SIG-M5 treated with dmso at 0.1 percent for 504 hours (cell line): ENCODE data around the gene FNBP1.

Source experiments
- DNase-seq: peaks from one replicate; lab custom pipeline; 2025; ENCODE audit not compliant: unreplicated experiment; lab: John Stamatoyannopoulos, UW

FNBP1 gene

DNA sequence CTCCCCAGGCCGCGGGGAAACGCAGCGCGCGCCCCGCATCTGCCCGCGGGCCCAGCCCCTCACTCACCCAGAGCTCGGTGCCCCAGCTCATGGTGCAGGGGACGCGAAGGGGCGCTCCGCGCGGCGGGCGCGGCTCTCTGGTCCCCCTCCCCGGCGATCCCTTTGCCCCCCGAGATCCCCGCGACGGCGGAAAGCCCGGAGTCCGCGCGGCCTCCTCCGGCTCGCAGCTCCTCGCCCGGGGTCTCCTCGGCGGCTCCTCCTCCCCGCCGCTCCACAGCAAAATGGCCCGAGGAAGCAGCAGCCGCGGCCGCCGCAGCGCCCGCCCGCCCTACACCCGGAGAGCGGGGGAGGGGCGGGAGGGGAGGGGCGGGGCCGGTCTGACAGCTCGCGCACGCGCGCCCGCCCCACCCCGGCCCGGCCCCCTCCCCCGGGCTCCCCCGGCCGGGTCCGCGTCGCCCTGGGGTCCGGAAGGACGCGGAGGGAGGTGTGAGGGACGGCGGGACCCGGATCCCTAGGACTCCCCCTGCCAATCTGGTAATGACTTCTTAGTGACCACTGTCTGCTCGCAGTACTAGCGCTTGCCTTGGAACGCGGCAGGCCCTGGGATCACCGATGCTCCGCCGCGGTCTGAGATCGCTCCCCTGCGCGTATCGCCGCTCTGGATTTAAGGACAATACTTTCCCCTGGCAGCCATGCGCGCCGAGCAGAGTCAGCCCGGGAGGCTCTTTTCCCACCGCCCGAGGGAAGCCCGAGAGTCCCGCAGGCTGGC lies at the start of gene FNBP1:
Gene FNBP1, minus strand, starts transcription at position 305 of the 769 bp plus-strand sequence. Its CDS starts 214 bp downstream, at position 91.
- DNase-seq = peak; percentile 57

GRCh38 chr9:130090915-130091314 lies 47.9 kb upstream of the FNBP1 start:
- DNase-seq = no peak

DNA sequence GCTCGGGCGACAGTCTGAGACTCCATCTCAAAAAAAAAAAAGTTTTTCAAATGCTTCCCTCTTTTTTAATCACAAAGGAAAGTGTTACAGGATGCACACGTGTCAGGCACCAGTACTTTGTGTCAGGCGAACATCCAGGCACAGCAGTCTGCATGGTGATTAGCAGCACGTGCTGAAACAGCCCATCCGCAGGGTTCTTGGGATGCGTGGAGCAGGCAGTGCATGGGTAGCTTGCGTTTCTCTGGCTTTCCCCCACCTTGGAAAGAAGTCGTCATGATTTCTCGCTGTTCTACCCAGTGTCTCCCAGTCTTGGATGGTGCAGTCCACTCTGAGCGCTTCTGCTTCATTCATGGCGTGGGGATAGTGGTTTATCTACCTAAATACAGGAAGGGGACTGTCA lies 46.2 kb upstream of the FNBP1 start:
- DNase-seq = no peak

- DNase-seq = no peak
Observed at GRCh38 chr9:130088051-130088450, 45.1 kb upstream of the FNBP1 start.

DNA sequence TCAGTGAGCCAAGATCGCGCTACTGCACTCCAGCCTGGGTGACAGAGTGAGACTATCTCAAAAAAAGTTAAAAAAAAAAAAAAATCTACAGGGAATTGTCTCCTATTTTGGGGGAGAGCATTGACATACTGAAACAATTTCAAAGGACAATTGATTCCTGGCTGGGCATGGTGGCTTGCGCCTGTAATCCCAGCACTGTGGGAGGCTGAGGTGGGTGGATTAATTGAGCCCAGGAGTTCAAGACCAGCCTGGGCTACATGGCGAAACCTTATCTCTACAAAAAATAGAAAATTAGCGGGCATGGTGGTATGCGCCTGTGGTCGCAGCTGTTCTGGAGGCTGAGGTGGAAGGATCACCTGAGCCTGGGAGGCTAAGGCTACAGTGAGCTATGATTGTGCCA lies 41.3 kb upstream of the FNBP1 start:
- no peak for DNase-seq

DNA sequence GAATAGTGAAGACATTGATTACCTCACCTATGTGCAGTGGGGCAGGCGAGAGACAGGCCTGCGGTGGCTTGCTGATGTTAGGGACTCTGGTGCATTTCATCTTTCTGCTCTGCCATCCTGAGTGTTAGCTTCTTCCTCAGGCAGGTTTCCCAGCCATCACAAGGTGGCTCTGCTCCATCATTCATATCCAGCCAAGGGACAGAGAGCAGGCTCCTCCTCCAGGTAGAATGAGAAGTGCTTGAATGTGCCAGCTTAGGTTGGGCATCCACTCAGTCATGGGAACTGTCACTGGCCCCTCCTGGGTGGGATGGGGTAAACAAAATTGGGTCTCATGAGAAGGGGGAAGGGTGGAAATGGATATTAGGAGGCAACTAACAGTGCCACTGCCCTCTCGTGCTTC lies 35.6 kb upstream of the FNBP1 start:
- peak; percentile 4 for DNase-seq

DNA sequence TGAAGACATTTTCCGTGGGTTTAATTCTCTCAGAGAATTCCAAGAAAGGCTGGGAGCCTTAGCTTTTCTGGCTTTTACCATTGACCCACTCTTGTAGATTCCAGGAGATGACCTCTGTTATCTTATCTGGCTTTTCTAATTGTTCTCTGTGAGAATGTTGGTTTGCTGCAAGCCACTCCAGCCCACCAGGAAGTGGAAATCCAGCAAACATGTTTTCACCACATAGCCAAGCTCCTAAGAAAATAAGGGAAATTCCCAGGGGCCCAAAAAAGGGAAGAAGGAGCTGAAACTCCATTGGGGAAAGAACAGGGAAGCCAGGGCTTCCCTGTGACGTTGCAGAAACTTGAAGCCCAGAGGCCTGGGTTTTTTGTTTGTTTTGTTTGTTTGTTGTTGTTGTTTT lies 30.4 kb upstream of the FNBP1 start:
- DNase-seq = no peak

DNA sequence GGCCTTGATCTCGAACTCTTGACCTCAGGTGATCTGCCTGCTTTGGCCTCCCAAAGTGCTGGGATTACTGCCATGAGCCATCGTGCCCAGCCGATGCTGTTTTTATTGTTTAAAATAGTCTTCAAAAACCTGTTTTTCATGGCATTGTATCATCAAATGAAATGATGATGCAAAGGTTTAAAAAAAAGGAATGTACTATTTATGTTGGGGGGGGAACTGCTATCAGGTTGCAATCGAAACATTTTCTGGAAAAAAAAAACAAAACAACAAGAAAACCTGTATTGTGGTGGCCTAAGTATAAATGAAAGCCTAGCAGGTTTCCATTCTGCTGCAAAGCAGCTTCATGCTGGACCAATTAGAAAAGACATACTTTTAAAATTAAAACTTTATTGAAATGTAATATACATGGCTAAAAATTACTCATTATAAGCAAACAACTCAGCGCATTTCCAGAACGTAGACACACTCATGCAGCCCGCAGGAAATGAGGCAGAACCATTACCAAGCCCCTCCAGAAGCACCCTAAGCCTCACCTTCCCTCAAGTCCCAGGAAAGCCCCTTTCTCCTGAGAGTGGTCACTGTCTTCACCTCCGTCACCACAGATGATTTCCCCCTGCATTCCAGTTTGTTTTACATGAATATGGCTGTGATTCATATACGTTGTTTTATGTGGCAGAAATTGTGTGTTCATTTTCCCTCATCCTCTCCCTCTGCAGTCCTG lies 29.7 kb upstream of the FNBP1 start:
- DNase-seq = no peak

GRCh38 chr9:130069048-130069447 lies 26.1 kb upstream of the FNBP1 start:
- no peak for DNase-seq

DNA sequence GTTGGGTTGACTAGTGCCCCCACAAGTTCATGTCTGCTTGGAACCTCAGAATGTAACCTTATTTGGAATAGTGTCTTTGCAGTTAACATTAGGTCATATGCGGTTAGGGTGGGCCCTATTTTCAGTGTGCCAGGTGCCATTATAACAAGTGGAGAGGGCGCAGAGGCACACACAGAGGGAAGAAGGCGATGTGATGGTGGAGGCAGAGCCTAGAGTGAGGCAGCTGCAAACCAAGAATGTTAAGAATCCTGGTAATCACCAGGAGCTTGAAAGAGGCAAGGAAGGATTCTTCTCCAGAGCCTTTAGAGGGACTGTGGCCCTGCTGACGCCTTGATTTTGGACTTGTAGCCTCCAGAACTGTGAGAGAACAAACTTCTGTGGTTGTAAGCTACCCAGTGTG lies 21.6 kb upstream of the FNBP1 start:
- DNase-seq = no peak

DNA sequence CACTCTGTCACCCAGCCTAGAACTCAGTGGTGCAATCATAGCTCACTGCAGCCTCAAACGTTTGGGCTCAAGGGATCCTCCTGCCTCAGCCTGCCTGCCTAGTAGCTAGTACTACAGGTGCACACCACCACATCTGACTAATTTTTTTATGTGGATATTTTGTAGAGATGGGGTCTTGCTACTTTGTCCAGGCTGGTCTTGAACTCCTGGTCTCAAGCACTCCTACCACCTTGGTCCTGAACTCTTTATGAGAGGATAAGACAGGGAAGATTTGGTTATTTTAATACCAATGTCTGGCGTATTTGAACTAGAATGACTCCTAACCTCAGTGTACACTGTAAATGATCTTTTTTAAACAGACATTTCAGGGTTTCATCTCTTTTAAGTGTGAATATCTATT lies 19.8 kb upstream of the FNBP1 start:
- DNase-seq = no peak

GRCh38 chr9:130060296-130060695 lies 17.3 kb upstream of the FNBP1 start:
- DNase-seq = no peak

GRCh38 chr9:130058887-130059286 lies 15.9 kb upstream of the FNBP1 start:
- DNase-seq = no peak

DNA sequence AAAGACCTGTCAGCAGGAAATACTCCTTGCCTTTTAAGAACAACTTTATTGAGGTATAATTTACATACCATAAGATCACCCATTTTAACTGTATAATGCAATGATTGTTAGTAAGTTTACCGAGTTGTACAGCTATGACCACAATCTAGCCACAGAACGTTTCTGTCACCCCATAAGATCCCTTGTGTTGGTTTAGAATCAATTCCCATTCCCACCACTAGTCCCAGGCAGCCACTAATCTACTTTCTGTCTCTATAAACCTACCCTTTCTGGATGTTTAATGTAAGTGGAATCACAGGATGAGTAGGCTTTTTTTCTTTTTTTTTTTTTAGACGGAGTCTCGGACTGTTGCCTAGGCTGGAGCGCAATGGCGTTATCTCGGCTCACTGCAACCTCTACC lies 15.2 kb upstream of the FNBP1 start:
- peak; percentile 43 for DNase-seq

DNA sequence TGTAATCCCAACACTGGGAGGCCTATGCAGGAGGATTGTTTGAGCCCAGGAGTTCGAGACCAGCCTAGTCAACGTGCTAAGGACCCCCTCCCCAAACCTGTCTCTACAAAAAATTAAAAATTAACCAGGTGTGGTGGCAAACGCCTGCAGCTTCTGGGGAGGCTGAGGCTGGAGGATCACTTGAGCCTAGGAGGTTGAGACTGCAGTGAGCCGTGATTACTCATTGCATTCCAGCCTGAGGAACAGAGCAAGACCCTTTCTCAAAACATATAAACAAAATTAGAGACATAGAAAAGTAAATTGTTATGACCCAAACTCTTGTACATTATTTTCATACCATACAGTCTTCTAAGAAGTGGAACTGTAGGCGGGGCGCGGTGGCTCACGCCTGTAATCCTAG lies 11.8 kb upstream of the FNBP1 start:
- DNase-seq = no peak

DNA sequence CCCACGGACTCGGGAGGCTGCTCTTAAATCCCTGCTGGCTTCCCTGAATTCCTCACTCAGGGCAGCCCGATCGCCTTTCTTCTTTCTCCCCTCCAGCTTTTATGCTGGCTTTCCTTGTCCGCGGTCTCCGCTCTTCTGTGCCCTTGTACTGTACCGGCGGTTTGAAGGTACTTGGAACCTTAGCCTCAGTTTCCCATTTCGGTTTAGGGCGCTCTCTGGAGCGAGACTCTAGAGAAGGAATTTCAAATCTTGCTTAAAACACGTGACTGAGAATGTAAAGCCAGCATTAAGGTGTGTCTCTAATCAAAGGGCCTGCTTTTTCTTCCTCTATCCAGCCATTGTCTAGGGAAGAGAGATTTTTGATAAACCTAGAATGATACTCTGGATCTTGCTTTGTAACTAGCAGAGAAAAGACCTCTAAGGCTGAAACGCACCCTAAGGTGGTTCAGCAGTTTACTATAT lies 11.4 kb upstream of the FNBP1 start:
- DNase-seq = no peak

DNA sequence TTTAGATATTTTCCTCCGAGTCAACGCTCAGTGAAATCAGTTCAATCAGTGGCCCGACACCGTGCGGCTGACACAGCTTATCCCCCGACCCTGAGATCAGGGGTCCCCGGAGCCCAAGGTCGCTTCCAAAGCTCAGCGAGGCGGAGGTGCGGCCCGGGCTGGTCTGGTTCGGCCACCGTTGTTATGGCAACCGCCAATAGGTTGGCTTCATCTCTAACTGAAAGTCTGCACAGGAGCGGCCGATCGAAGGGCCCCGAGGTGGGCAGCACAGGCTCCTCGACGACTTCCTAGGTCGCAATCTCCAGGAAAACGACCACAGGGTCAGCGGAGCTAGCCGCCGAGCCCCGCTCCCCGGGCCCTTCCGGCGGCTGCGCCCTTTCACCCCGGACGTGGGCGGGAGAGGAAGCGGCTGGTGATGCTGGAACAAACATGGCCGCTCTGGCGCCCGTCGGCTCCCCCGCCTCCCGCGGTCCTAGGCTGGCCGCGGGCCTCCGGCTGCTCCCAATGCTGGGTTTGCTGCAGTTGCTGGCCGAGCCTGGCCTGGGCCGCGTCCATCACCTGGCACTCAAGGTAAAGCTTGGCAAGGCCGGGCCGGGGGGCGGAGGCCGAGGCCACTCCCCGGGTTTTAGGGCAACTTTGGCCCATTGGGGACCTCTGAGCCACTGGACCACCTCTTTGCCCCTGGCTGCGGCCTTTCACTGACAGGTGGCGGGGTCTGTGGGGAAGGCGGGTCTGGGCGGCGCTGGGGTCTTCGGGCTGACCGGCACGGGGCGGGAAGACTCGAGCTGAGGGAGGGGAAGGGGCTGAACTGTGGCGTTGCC lies 10.7 kb upstream of the FNBP1 start, which contains the start of gene GPR107:
Gene GPR107, plus strand, starts transcription at position 403 of the 821 bp plus-strand sequence. Its CDS starts 27 bp downstream, at position 430.
- peak; percentile 57 for DNase-seq

DNA sequence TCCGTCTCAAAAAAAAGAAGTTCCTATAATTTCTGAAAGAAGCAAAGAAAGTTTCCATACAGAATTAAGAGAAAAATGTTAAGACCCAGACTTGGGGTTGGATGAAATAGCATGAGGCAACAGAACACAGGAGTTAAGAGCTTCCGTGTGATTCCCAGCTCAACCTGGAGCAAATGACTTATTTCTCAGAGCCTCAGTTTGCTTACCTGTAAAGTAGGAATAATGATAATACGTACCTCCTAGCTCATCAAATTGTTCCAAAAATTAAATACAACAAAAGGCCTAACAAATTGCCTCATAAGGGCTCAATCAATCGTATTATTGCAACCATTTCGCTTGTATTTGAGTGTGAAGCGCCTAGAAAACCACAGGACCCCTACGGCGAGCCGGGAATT lies 10.1 kb upstream of the FNBP1 start:
- DNase-seq = no peak

GRCh38 chr9:130051855-130052254 lies 8.9 kb upstream of the FNBP1 start:
- DNase-seq = peak; percentile 59

- no peak for DNase-seq
Observed at GRCh38 chr9:130050462-130050861, 7.5 kb upstream of the FNBP1 start.

DNA sequence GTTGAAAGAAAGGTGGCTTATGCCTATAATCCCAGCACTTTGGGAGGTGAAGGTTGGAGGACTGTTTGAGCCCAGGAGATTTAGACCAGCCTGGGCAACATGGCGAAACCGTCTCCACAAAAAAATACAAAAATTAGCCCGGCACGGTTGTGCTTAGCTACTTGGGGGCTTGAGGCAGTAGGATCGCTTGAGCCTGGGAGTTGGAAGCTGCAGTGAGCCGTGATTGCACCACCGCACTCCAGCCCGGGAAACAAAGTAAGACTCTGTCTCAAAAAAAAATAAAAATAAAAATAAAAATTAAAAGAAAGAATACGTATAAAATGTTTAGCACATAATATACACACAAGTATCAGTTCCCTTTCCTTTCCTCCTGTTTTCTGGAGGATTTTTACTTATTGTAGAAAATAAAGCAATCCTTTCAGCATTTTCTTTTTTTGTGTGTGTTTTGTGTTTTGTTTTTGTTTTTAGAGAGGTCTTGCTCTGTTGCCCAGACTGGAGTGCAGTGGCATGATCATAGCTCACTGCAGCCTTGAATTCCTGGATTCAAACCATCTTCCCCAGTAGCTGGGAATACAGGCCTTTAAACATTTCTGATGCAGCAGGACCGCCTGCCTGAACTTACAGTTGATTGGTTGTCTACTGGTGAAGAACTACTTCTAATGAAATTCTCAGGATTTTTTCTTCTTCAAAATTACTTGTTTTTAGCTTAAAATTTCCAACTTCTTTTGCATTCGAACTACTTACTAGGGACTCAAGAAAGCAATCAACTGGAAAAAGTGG lies 6.6 kb upstream of the FNBP1 start:
- DNase-seq = no peak
